PC-3 (cell line): ENCODE results near the gene COL9A3.

ENCODE experiments used
- CTCF ChIP-seq: fragments of 300-600 bp; sonication (generic); conservative IDR thresholded peaks from 2 replicates; pipeline ENCODE4 v1.5.1; 2017; ENCODE audit warnings: antibody characterized with exemption, low read depth, mild to moderate bottlenecking, low read length
- EZH2 ChIP-seq: fragments of 300-600 bp; sonication (generic); IDR thresholded peaks from one replicate; pipeline ENCODE4 v1.6.1; 2017; ENCODE audit warnings: antibody characterized with exemption, mild to moderate bottlenecking, low read length; ENCODE audit not compliant: unreplicated experiment
- EZH2phosphoT487 ChIP-seq: fragments of 300-600 bp; sonication (generic); IDR thresholded peaks from 2 replicates; pipeline ENCODE4 v1.6.1; 2018; ENCODE audit warnings: mild to moderate bottlenecking, antibody characterized with exemption, low read length, borderline replicate concordance

DNA sequence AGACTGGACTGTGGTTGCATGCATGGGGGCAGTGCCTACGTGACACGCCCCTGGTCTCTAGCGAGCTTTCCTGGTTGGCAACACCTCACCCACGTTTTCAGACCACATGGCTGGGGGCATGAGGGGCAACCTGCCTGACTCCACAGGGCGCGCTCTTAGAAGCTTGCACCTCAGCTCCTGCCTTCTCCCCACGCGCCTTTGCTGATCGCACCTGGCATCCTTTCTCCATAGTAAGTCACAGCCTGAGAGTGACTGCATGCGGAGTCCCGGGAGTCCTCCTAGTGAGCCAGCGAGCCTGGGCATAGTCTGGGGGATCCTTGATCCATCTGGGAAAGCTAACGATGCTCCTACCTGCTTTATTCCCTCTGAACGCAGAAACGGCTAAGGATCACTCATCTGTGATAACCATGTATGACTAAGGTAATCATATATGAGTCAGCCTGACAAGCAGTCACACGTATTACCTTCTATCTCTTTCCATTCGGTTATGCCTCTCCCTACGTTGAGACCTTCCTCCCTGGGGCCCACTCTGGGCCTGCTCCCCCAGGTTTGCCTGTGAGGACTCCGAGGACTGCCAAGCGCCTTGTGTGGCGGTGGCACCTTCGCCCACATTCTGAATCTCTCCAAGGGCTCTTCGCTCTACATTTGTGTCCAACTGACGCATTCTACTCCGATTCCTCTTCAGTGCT lies 40.2 kb downstream of the COL9A3 start:
- no peak for TF ChIP-seq CTCF
- TF ChIP-seq EZH2, result no peak
- TF ChIP-seq EZH2phosphoT487, result no peak
